HCT116 (cell line): Measurements from ENCODE around the gene CNTNAP2.

Source experiments
- POLR2AphosphoS5 ChIP-seq: IDR thresholded peaks from 2 replicates; pipeline ENCODE4 v1.6.1; 2011; ENCODE audit warnings: mild to moderate bottlenecking, low read depth, low read length, moderate library complexity
- RAD21 ChIP-seq: IDR thresholded peaks from 2 replicates; pipeline ENCODE4 v1.6.1; 2012; ENCODE audit warnings: low read depth, mild to moderate bottlenecking

GRCh38 chr7:147249956-147250355 lies 1133.4 kb downstream of the CNTNAP2 start:
- TF ChIP-seq RAD21 (no peak), POLR2AphosphoS5 (no peak)
